ENCODE results near the gene NOL12. TPM values are rescaled to one million over a fixed set of nuclear protein-coding genes. Genes with fewer than 3 reads are reported as not detected.

NOL12 gene
- total RNA-seq, 1 experiment from 2014 or later = 30.4 TPM

- no peak overlapping the region for H3K4me3 Mint-ChIP-seq
- no peak overlapping the region for H3K23ac ChIP-seq (ENCODE audit: insufficient read length, low read depth, low read length)
- no peaks in the 10 kb centered on the region; the same call in 1 of the 2 replicates for H3K79me2 ChIP-seq (ENCODE audit: insufficient read depth, low read length)
- H3K27me3 ChIP-seq (ENCODE audit: insufficient read depth, low read length) = no peaks in the 10 kb centered on the region
- H3K27me3 Mint-ChIP-seq (ENCODE audit: low read depth) = no peaks in the 10 kb centered on the region
- H3K36me3 Mint-ChIP-seq (ENCODE audit: insufficient read depth in 1 of 3, low read depth in 3 of 3) = peaks cover 34 to 77% (median 76%) of the 10 kb centered on the region in 3 experiments; a peak in 6 of 7 replicates
- no peaks in the 10 kb centered on the region for H3K9me3 ChIP-seq (ENCODE audit: control insufficient read depth, low read depth, low read length)
- no peak overlapping the region for H3K27ac Mint-ChIP-seq
- no peak overlapping the region for H2BK120ac ChIP-seq (ENCODE audit: low read depth, low read length, poor library complexity, severe bottlenecking)
- H2BK15ac ChIP-seq (ENCODE audit: low read depth, low read length) = no peak overlapping the region
- DNase-seq = no peak
- H3K23me2 ChIP-seq (ENCODE audit: insufficient read length, low read depth, low read length, poor library complexity, severe bottlenecking) = no peaks in the 10 kb centered on the region
- H3K56ac ChIP-seq (ENCODE audit: insufficient read length, low read depth, low read length) = no peak overlapping the region
- H2AK5ac ChIP-seq (ENCODE audit: insufficient read length, low read length) = no peak overlapping the region
- H2BK12ac ChIP-seq (ENCODE audit: insufficient read length, low read depth, low read length) = no peak overlapping the region
- H3K4me2 ChIP-seq (ENCODE audit: insufficient read depth, insufficient read length, low read length) = no peak overlapping the region
- H3K79me1 ChIP-seq (ENCODE audit: insufficient read depth, low read depth, low read length, poor library complexity, severe bottlenecking) = no peaks in the 10 kb centered on the region
- H4K5ac ChIP-seq (ENCODE audit: insufficient read length, low read depth, low read length) = no peak overlapping the region
- no peak overlapping the region for H3K18ac ChIP-seq (ENCODE audit: insufficient read length, low read depth, low read length)
- H3K14ac ChIP-seq (ENCODE audit: insufficient read depth, low read length) = no peak overlapping the region
- no peak overlapping the region for H2BK5ac ChIP-seq (ENCODE audit: insufficient read length, low read length)
- H3K4me1 ChIP-seq (ENCODE audit: insufficient read depth, low read length) = no peaks in the 10 kb centered on the region
- no peak overlapping the region for H2AFZ ChIP-seq (ENCODE audit: low read length)
- no peak overlapping the region for H4K91ac ChIP-seq (ENCODE audit: insufficient read length, low read depth, low read length)
- H3T11ph ChIP-seq (ENCODE audit: low read length) = no peak overlapping the region
- no peak overlapping the region for H4K8ac ChIP-seq (replicated peaks; ENCODE audit: insufficient read length, low read depth, low read length)
- no peaks in the 10 kb centered on the region; a peak in 1 of 5 replicates for H3K9me3 Mint-ChIP-seq
- no peak overlapping the region for H3K27ac ChIP-seq (ENCODE audit: insufficient read length, low read depth, low read length)
- peaks cover 0 to 3% of the 10 kb centered on the region in 2 experiments; a peak in 1 of 4 replicates for H3K4me1 Mint-ChIP-seq
- H2BK20ac ChIP-seq (ENCODE audit: low read depth, low read length, poor library complexity, severe bottlenecking) = no peak overlapping the region
- H4K20me1 ChIP-seq (ENCODE audit: control insufficient read depth, insufficient read depth, insufficient read length) = no peaks in the 10 kb centered on the region
- WGBS (ENCODE audit: extremely low coverage, insufficient read length, low lambda C conversion rate) = no CpG with 5 or more reads among the region's 3 CpGs
- TF ChIP-seq, protein P1, sequence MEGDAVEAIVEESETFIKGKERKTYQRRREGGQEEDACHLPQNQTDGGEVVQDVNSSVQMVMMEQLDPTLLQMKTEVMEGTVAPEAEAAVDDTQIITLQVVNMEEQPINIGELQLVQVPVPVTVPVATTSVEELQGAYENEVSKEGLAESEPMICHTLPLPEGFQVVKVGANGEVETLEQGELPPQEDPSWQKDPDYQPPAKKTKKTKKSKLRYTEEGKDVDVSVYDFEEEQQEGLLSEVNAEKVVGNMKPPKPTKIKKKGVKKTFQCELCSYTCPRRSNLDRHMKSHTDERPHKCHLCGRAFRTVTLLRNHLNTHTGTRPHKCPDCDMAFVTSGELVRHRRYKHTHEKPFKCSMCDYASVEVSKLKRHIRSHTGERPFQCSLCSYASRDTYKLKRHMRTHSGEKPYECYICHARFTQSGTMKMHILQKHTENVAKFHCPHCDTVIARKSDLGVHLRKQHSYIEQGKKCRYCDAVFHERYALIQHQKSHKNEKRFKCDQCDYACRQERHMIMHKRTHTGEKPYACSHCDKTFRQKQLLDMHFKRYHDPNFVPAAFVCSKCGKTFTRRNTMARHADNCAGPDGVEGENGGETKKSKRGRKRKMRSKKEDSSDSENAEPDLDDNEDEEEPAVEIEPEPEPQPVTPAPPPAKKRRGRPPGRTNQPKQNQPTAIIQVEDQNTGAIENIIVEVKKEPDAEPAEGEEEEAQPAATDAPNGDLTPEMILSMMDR (conservative IDR thresholded peaks at IDR 0.05) = no peak
- H3K9ac ChIP-seq (ENCODE audit: extremely low read depth, insufficient read length, low read length) = no peak overlapping the region
- no peak overlapping the region for H3K4ac ChIP-seq (ENCODE audit: low read depth, low read length)
Observed at GRCh38 chr22:37704645-37705044, 18.5 kb downstream of the NOL12 start.

Data from H9 (cell line).